HEK293T (cell line): ENCODE results near the gene CYFIP1.

ENCODE experiments used
- CTCF ChIA-PET: fragments of 350-600 bp; formaldehyde crosslinking; extraction: SDS; loops from one replicate; lab custom pipeline; 2021; ENCODE audit warnings: antibody characterized with exemption, inconsistent platforms; lab: Yijun Ruan, JAX
- POLR2A ChIA-PET: fragments of 350-600 bp; formaldehyde crosslinking; extraction: SDS; loops from one replicate; lab custom pipeline; 2020; ENCODE audit warnings: antibody characterized with exemption, inconsistent platforms; lab: Yijun Ruan, JAX
- DNase-seq: peaks from one replicate; pipeline ENCODE4 v3.0.0; 2012; ENCODE audit warnings: mixed read lengths; ENCODE audit errors: extremely low spot score
- ARNT ChIP-seq: fragments of 450-650 bp; IDR thresholded peaks from 2 replicates; pipeline ENCODE4 v1.6.1; 2017; ENCODE audit warnings: mild to moderate bottlenecking
- BHLHE40 ChIP-seq: fragments of 450-650 bp; IDR thresholded peaks from 2 replicates; pipeline ENCODE4 v1.6.1; 2016; ENCODE audit warnings: mild to moderate bottlenecking, moderate library complexity, borderline replicate concordance
- CTBP1 ChIP-seq: fragments of 450-650 bp; IDR thresholded peaks from 2 replicates; pipeline ENCODE4 v1.6.1; 2016; ENCODE audit warnings: borderline replicate concordance
- ELF4 ChIP-seq: fragments of 450-650 bp; IDR thresholded peaks from 2 replicates; pipeline ENCODE4 v1.6.1; 2017; ENCODE audit warnings: antibody characterized with exemption
- FOXA1 ChIP-seq: fragments of 450-650 bp; IDR thresholded peaks from 2 replicates; pipeline ENCODE4 v1.6.1; 2016; ENCODE audit warnings: mild to moderate bottlenecking
- FOXK2 ChIP-seq: fragments of 450-650 bp; IDR thresholded peaks from 2 replicates; pipeline ENCODE4 v1.6.1; 2016; ENCODE audit warnings: mild to moderate bottlenecking
- FOXM1 ChIP-seq: fragments of 450-650 bp; IDR thresholded peaks from 2 replicates; pipeline ENCODE4 v1.6.1; 2017; ENCODE audit warnings: mild to moderate bottlenecking, borderline replicate concordance
- HDGF ChIP-seq: fragments of 450-650 bp; IDR thresholded peaks from 2 replicates; pipeline ENCODE4 v1.6.1; 2017; ENCODE audit warnings: antibody characterized with exemption, borderline replicate concordance
- L3MBTL2 ChIP-seq: fragments of 450-650 bp; conservative IDR thresholded peaks from 2 replicates; pipeline ENCODE4 v1.6.1; 2016; ENCODE audit warnings: mild to moderate bottlenecking
- LEF1 ChIP-seq: fragments of 450-650 bp; IDR thresholded peaks from 2 replicates; pipeline ENCODE4 v1.6.1; 2017; ENCODE audit warnings: mild to moderate bottlenecking, borderline replicate concordance
- NFRKB ChIP-seq: fragments of 450-650 bp; IDR thresholded peaks from 2 replicates; pipeline ENCODE4 v1.6.1; 2016; ENCODE audit warnings: mild to moderate bottlenecking, moderate library complexity
- PKNOX1 ChIP-seq: fragments of 450-650 bp; IDR thresholded peaks from 2 replicates; pipeline ENCODE4 v1.6.1; 2016
- SP1 ChIP-seq: fragments of 450-650 bp; IDR thresholded peaks from 2 replicates; pipeline ENCODE4 v1.6.1; 2017
- SUZ12 ChIP-seq: fragments of 450-650 bp; IDR thresholded peaks from 2 replicates; pipeline ENCODE4 v1.6.1; 2016; ENCODE audit warnings: mild to moderate bottlenecking
- TARDBP ChIP-seq: fragments of 450-650 bp; IDR thresholded peaks from 2 replicates; pipeline ENCODE4 v1.6.1; 2016
- ZNF384 ChIP-seq: fragments of 450-650 bp; IDR thresholded peaks from 2 replicates; pipeline ENCODE4 v1.6.1; 2016

The CYFIP1 gene

GRCh38 chr15:22967084-22967770 is 12.9 kb downstream of the CYFIP1 start:
- no peak for DNase-seq
- ChIA-PET CTCF (no interaction called here), POLR2A (no interaction called here)
- TF ChIP-seq FOXK2 (no peak), PKNOX1 (no peak), FOXA1 (no peak), LEF1 (no peak), FOXM1 (no peak), NFRKB (no peak), SUZ12 (no peak), L3MBTL2 (no peak), HDGF (no peak), ZNF384 (no peak), TARDBP (no peak), ARNT (no peak), BHLHE40 (no peak), ELF4 (no peak), SP1 (no peak), CTBP1 (no peak)

GRCh38 chr15:22966321-22967083 is 13.7 kb downstream of the CYFIP1 start:
- no peak for TF ChIP-seq LEF1
- TF ChIP-seq NFRKB: no peak
- TF ChIP-seq ZNF384: no peak
- TF ChIP-seq FOXA1: no peak
- no peak for TF ChIP-seq L3MBTL2
- no peak for TF ChIP-seq FOXM1
- no peak for DNase-seq
- POLR2A ChIA-PET: no interaction called here
- CTCF ChIA-PET: no interaction called here

- no peak for DNase-seq
- POLR2A ChIA-PET: no interaction called here
- CTCF ChIA-PET: no interaction called here
- no peak for TF ChIP-seq PKNOX1
- TF ChIP-seq CTBP1: no peak
- no peak for TF ChIP-seq LEF1
- no peak for TF ChIP-seq FOXA1
- no peak for TF ChIP-seq ELF4
- TF ChIP-seq FOXK2: no peak
- no peak for TF ChIP-seq ARNT
- TF ChIP-seq SP1: no peak
- TF ChIP-seq TARDBP: no peak
- no peak for TF ChIP-seq L3MBTL2
- TF ChIP-seq BHLHE40: no peak
- TF ChIP-seq ZNF384: no peak
- TF ChIP-seq NFRKB: no peak
- no peak for TF ChIP-seq FOXM1
These were observed 16.5 kb downstream of the CYFIP1 start for GRCh38 chr15:22963641-22964040.

GRCh38 chr15:22962611-22963010 is 17.6 kb downstream of the CYFIP1 start:
- ChIA-PET CTCF (no interaction called here), POLR2A (no interaction called here)
- TF ChIP-seq FOXK2: no peak
- TF ChIP-seq TARDBP: no peak
- TF ChIP-seq L3MBTL2: no peak
- no peak for TF ChIP-seq HDGF
- no peak for TF ChIP-seq SP1
- no peak for TF ChIP-seq ZNF384
- no peak for TF ChIP-seq CTBP1
- no peak for TF ChIP-seq FOXM1
- no peak for DNase-seq

GRCh38 chr15:22961762-22962161 is 18.4 kb downstream of the CYFIP1 start:
- ChIA-PET POLR2A (no interaction called here), CTCF (no interaction called here)
- no peak for TF ChIP-seq ARNT
- TF ChIP-seq SUZ12: no peak
- TF ChIP-seq L3MBTL2: no peak
- TF ChIP-seq LEF1: no peak
- no peak for DNase-seq

- ChIA-PET POLR2A (interaction anchor here (0.8 kb wide), 1 partner anchor 19 kb away, joined by 3 read pairs; no protein-coding TSS in a partner anchor), CTCF (no interaction called here)
- TF ChIP-seq TARDBP: no peak
- TF ChIP-seq FOXA1: no peak
- no peak for TF ChIP-seq LEF1
- no peak for TF ChIP-seq L3MBTL2
- no peak for TF ChIP-seq HDGF
- TF ChIP-seq BHLHE40: no peak
- TF ChIP-seq ARNT: no peak
- no peak for TF ChIP-seq NFRKB
- TF ChIP-seq FOXM1: no peak
- TF ChIP-seq PKNOX1: no peak
- TF ChIP-seq ZNF384: no peak
- no peak for TF ChIP-seq FOXK2
- TF ChIP-seq SP1: no peak
- DNase-seq: no peak
These were observed 19.6 kb downstream of the CYFIP1 start for GRCh38 chr15:22960556-22960955.
